PC-3 (cell line): ENCODE results near the gene CFAP46. TPM values are rescaled to one million over a fixed set of nuclear protein-coding genes. Genes with fewer than 3 reads are reported as not detected.

Experiments
- ATAC-seq: fragments of 200-7000 bp; cut with Tn5 transposase; 2 replicates; pipeline ENCODE4 v1.9.1; 2020; ENCODE audit warnings: mild to moderate bottlenecking, moderate library complexity
- BruUV-seq: library from RNA; stranded (reverse); fragments of 400-500 nt; replicated peaks from 2 replicates; lab custom pipeline; 2021; lab: Mats Ljungman, UMichigan
- CTCF ChIA-PET: fragments of 300-600 bp; sonication (Branson Sonifier 250); formaldehyde crosslinking; loops from one replicate; lab custom pipeline; 2022; ENCODE audit warnings: antibody characterized with exemption; lab: Charles Lee
- POLR2A ChIA-PET: fragments of 300-600 bp; sonication (Branson Sonifier 250); formaldehyde crosslinking; loops from one replicate; lab custom pipeline; 2022; ENCODE audit warnings: antibody characterized with exemption; ENCODE audit not compliant: unreplicated experiment; lab: Charles Lee
- DNase-seq: peaks from one replicate; pipeline ENCODE4 v3.0.0-alpha.2; 2015
- H2AFZ ChIP-seq: fragments of 300-600 bp; sonication (generic); 2 replicates; pipeline ENCODE4 v1.6.0; 2016; ENCODE audit warnings: antibody characterized with exemption, low read length
- H3F3A ChIP-seq: fragments of 300-600 bp; sonication (generic); one replicate; pipeline ENCODE4 v1.6.0; 2017; ENCODE audit warnings: antibody characterized with exemption, low read length, control low read depth, mild to moderate bottlenecking; ENCODE audit not compliant: unreplicated experiment
- H3K27ac ChIP-seq: fragments of 300-600 bp; sonication (generic); 2 replicates; pipeline ENCODE4 v1.5.1; 2016; ENCODE audit warnings: mild to moderate bottlenecking, low read length
- H3K27me3 ChIP-seq: fragments of 300-600 bp; sonication (generic); 2 replicates; pipeline ENCODE4 v1.6.1; 2016; ENCODE audit warnings: low read length, mixed read lengths
- H3K36me3 ChIP-seq: fragments of 300-600 bp; sonication (generic); 2 replicates; pipeline ENCODE4 v1.6.1; 2016; ENCODE audit warnings: low read depth, mixed run types, low read length, mixed read lengths
- H3K4me1 ChIP-seq: fragments of 300-600 bp; sonication (generic); 2 replicates; pipeline ENCODE4 v1.5.1; 2016; ENCODE audit warnings: low read length; ENCODE audit not compliant: insufficient read depth
- H3K4me2 ChIP-seq: fragments of 300-600 bp; sonication (generic); 2 replicates; pipeline ENCODE4 v1.6.0; 2016; ENCODE audit warnings: low read length
- H3K4me3 ChIP-seq: fragments of 300-600 bp; sonication (generic); 2 replicates; pipeline ENCODE4 v1.5.1; 2016; ENCODE audit warnings: mild to moderate bottlenecking, low read length, mixed read lengths
- H3K79me2 ChIP-seq: fragments of 300-600 bp; sonication (generic); 2 replicates; pipeline ENCODE4 v1.6.1; 2017; ENCODE audit warnings: low read length, mixed read lengths
- H3K9ac ChIP-seq: fragments of 300-600 bp; sonication (generic); 2 replicates; pipeline ENCODE4 v1.6.0; 2016; ENCODE audit warnings: mild to moderate bottlenecking, low read length
- H3K9me2 ChIP-seq: fragments of 300-600 bp; sonication (generic); replicated peaks from 2 replicates; pipeline ENCODE4 v1.6.1; 2016; ENCODE audit warnings: mixed run types, low read length, mixed read lengths
- H3K9me3 ChIP-seq: fragments of 300-600 bp; sonication (generic); 2 replicates; pipeline ENCODE4 v1.6.1; 2016; ENCODE audit warnings: low read length, mixed read lengths
- H4K20me1 ChIP-seq: fragments of 300-600 bp; sonication (generic); 2 replicates; pipeline ENCODE4 v1.6.1; 2016; ENCODE audit warnings: low read length, mixed read lengths
- CTCF ChIP-seq: fragments of 300-600 bp; sonication (generic); conservative IDR thresholded peaks from 2 replicates; pipeline ENCODE4 v1.5.1; 2017; ENCODE audit warnings: antibody characterized with exemption, low read depth, mild to moderate bottlenecking, low read length
- EZH2 ChIP-seq: fragments of 300-600 bp; sonication (generic); IDR thresholded peaks from one replicate; pipeline ENCODE4 v1.6.1; 2017; ENCODE audit warnings: antibody characterized with exemption, mild to moderate bottlenecking, low read length; ENCODE audit not compliant: unreplicated experiment
- EZH2phosphoT487 ChIP-seq: fragments of 300-600 bp; sonication (generic); IDR thresholded peaks from 2 replicates; pipeline ENCODE4 v1.6.1; 2018; ENCODE audit warnings: mild to moderate bottlenecking, antibody characterized with exemption, low read length, borderline replicate concordance
- intact Hi-C: fragments of 100-400 bp; cut with micrococcal nuclease; formaldehyde crosslinking; loops from 2 replicates; pipeline ENCODE4 v1.9.0; 2023
- total RNA-seq: library from RNA; depleted of rRNA; stranded (reverse); fragments of >200 nt; gene quantifications from 2 replicates; pipeline ENCODE4 v1.2.3, GENCODE V29; 2014

Gene CFAP46
- total RNA-seq, 1 experiment from 2014 or later = 0.04 TPM

- ATAC-seq = no peak
- Histone ChIP-seq H3K79me2 (no peaks in the 10 kb centered on the region), H3K27ac (no peak overlapping the region), H3K4me2 (no peak overlapping the region), H3K4me3 (no peak overlapping the region), H3K9me2 (no peaks in the 10 kb centered on the region), H3K9ac (no peak overlapping the region), H2AFZ (no peak overlapping the region), H3K27me3 (peaks cover 22% of the 10 kb centered on the region), H3K4me1 (no peaks in the 10 kb centered on the region), H3F3A (no peaks in the 10 kb centered on the region), H4K20me1 (no peaks in the 10 kb centered on the region), H3K9me3 (no peaks in the 10 kb centered on the region), H3K36me3 (no peaks in the 10 kb centered on the region)
- POLR2A ChIA-PET = no interaction called here
- no peak for TF ChIP-seq CTCF
- TF ChIP-seq EZH2 = no peak
- no peak for TF ChIP-seq EZH2phosphoT487
- intact Hi-C loops = no loop called here
- DNase-seq = no peak
- CTCF ChIA-PET = no interaction called here
- no TSS peak for BruUV-seq
Observed at GRCh38 chr10:132980426-132981172, 38.2 kb upstream of the CFAP46 start.

DNA sequence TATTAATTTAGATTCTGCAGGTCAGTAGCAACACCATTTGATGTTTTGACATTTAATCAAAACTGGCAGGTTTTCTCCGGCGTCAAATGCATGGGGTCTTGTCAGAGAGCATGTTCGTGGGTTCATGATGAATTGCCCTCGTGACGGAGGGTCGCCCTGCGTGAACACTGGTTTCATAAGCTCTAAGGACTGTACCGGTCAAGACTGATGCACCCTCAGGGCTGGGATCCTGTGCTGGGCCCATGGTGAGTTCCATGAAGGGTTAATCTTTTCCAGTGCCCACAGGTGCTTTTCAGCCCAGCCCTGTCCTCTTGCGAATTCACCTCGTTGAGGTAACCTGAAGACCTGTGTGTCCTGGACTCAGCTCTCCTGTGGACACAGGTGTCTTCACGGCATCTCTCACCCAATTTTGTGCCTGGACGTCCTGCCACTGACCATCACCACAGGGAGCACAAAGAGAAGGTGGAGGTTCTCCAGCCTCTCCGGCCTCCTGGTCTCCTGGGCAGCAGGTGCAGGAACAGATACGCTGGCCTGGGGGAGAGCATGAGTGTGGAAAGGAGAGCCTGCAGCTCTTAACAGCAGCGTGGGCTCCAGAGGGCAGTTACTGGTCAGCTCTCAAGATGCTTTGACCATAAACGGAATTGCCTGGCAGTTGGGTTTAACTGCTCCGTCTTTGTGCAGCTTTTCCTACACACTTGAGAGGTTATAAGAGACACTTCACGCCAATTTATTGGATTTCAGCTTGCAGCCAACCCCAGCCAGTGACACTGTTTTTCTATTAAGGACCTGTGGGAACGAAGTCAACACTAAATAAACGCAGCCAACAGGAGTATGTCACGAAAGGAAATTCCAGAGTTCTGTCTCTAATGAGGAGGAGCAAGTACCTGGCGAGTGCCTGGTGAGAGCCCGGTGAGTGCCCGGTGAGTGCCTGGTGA lies 37.4 kb upstream of the CFAP46 start:
- no peak for ATAC-seq
- H3K27ac ChIP-seq = no peak overlapping the region
- no peak for TF ChIP-seq EZH2phosphoT487
- TF ChIP-seq CTCF = no peak
- no peak for TF ChIP-seq EZH2
- ChIA-PET CTCF (no interaction called here), POLR2A (no interaction called here)
- H3K27me3 ChIP-seq = peaks cover 31% of the 10 kb centered on the region
- H3K9ac ChIP-seq = no peak overlapping the region
- H3K4me2 ChIP-seq = no peak overlapping the region
- H3K4me1 ChIP-seq = no peaks in the 10 kb centered on the region
- H3F3A ChIP-seq = no peaks in the 10 kb centered on the region
- H3K4me3 ChIP-seq = no peak overlapping the region
- H3K9me3 ChIP-seq = no peaks in the 10 kb centered on the region
- BruUV-seq = no TSS peak
- H3K9me2 ChIP-seq = no peaks in the 10 kb centered on the region
- no peaks in the 10 kb centered on the region for H3K36me3 ChIP-seq
- intact Hi-C loops = no loop called here
- no peaks in the 10 kb centered on the region for H4K20me1 ChIP-seq
- H3K79me2 ChIP-seq = no peaks in the 10 kb centered on the region
- DNase-seq = no peak
- H2AFZ ChIP-seq = no peak overlapping the region
